Measurements from ENCODE around the gene TICAM2.

TICAM2 gene

DNA sequence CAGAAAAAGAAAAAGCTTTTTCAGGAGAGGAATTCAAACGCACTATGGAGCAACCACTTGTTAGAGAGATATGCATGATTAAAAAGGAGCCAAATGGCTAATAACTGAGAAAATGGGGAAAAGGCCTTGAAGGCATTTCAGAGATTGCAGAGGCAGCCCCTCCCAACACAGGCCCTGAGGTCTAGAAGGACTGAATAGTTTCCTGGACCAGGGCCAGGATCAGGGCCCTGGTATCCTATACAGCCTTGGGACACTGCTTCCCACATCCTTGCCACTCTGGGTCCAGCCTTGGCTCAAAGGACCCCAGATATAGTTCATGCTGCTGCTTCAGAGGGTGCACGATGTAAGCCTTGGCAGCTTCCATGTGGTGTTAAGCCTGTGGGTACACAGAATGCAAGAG lies 37.0 kb downstream of the TICAM2 start:
- TF ChIP-seq FOXA1 (IDR thresholded peaks at IDR 0.05), result no peak
- no peak for TF ChIP-seq TARDBP (IDR thresholded peaks at IDR 0.05)
- no peak for TF ChIP-seq ARNT (IDR thresholded peaks at IDR 0.05)
- no peak for TF ChIP-seq FOXK2 (IDR thresholded peaks at IDR 0.05)
- TF ChIP-seq L3MBTL2 (conservative IDR thresholded peaks at IDR 0.05), result no peak
- TF ChIP-seq, protein P1, sequence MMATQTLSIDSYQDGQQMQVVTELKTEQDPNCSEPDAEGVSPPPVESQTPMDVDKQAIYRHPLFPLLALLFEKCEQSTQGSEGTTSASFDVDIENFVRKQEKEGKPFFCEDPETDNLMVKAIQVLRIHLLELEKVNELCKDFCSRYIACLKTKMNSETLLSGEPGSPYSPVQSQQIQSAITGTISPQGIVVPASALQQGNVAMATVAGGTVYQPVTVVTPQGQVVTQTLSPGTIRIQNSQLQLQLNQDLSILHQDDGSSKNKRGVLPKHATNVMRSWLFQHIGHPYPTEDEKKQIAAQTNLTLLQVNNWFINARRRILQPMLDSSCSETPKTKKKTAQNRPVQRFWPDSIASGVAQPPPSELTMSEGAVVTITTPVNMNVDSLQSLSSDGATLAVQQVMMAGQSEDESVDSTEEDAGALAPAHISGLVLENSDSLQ (IDR thresholded peaks at IDR 0.05), result no peak
- TF ChIP-seq FOXM1 (IDR thresholded peaks at IDR 0.05; ENCODE audit: borderline replicate concordance), result no peak
- TF ChIP-seq LEF1 (IDR thresholded peaks at IDR 0.05; ENCODE audit: borderline replicate concordance), result no peak
- no peak for TF ChIP-seq SUZ12 (IDR thresholded peaks at IDR 0.05)
- no peak for TF ChIP-seq BHLHE40 (IDR thresholded peaks at IDR 0.05; ENCODE audit: borderline replicate concordance)
- no peak for TF ChIP-seq NFRKB (IDR thresholded peaks at IDR 0.05)
- no peak for TF ChIP-seq ELF4 (IDR thresholded peaks at IDR 0.05)
- no peak for TF ChIP-seq HDGF (IDR thresholded peaks at IDR 0.05; ENCODE audit: borderline replicate concordance)
- TF ChIP-seq CTBP1 (IDR thresholded peaks at IDR 0.05; ENCODE audit: borderline replicate concordance), result no peak
- no peak for TF ChIP-seq SP1 (IDR thresholded peaks at IDR 0.05)
- no peak for TF ChIP-seq ZNF384 (IDR thresholded peaks at IDR 0.05)
- ChIA-PET CTCF (interaction anchor here (0.6 kb wide), 1 partner anchor 9 kb away, joined by 4 read pairs; no protein-coding TSS in a partner anchor), POLR2A (no interaction called here)
- DNase-seq (ENCODE audit: extremely low spot score), result no peak

DNA sequence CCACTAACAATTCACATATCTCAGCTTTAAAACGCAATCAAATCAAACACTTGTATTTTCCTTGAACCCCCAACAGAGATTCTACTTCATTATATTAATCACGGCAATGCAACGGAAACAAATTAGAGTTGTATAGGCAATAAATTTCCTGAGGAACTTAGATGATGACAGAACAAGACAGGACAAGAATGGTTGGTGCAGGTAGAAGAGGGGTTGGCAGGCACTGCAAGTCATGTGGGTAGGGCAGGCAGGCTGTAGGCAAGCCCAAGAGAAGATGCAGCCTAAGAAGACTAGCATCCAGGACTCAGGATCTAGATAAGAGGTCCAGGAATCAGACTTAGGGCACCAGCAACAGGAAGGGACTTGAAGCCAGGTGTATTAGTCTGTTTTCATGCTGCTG lies 41.1 kb downstream of the TICAM2 start:
- TF ChIP-seq, protein P1 (IDR thresholded peaks at IDR 0.05), result no peak
- TF ChIP-seq NFRKB (IDR thresholded peaks at IDR 0.05) (no peak), LEF1 (IDR thresholded peaks at IDR 0.05; ENCODE audit: borderline replicate concordance) (no peak), ZNF384 (IDR thresholded peaks at IDR 0.05) (no peak), FOXK2 (IDR thresholded peaks at IDR 0.05) (no peak), HDGF (IDR thresholded peaks at IDR 0.05; ENCODE audit: borderline replicate concordance) (no peak), BHLHE40 (IDR thresholded peaks at IDR 0.05; ENCODE audit: borderline replicate concordance) (no peak), FOXA1 (IDR thresholded peaks at IDR 0.05) (no peak), ARNT (IDR thresholded peaks at IDR 0.05) (no peak), TARDBP (IDR thresholded peaks at IDR 0.05) (no peak)
- DNase-seq (ENCODE audit: extremely low spot score), result no peak
- ChIA-PET CTCF (interaction anchor here (0.9 kb wide), 1 partner anchor 14 kb away, joined by 3 read pairs; no protein-coding TSS in a partner anchor), POLR2A (no interaction called here)

DNA sequence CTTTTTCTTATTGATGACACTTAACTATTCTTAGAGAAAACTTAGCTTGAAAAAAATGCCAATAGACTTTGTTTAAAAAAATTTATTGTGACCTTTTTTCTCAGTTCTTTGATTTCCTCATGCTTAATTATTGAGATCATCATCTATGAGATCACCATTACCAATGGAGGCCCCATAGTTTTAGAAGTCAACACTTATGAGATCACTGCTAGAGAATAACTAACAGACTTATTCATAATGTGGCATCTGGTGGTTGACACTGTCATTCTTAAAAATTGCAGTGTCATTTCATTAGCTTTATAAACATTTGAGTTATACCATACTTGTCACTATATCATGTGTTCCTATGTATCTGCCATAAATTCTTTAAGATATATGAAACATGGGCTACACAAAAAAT lies 42.8 kb downstream of the TICAM2 start:
- DNase-seq (ENCODE audit: extremely low spot score), result no peak
- TF ChIP-seq NFRKB (IDR thresholded peaks at IDR 0.05) (no peak), SUZ12 (IDR thresholded peaks at IDR 0.05) (no peak), FOXK2 (IDR thresholded peaks at IDR 0.05) (no peak), TARDBP (IDR thresholded peaks at IDR 0.05) (no peak)
- ChIA-PET CTCF (interaction anchor here (0.9 kb wide), 1 partner anchor 9 kb away, joined by 3 read pairs; no protein-coding TSS in a partner anchor), POLR2A (no interaction called here)

DNA sequence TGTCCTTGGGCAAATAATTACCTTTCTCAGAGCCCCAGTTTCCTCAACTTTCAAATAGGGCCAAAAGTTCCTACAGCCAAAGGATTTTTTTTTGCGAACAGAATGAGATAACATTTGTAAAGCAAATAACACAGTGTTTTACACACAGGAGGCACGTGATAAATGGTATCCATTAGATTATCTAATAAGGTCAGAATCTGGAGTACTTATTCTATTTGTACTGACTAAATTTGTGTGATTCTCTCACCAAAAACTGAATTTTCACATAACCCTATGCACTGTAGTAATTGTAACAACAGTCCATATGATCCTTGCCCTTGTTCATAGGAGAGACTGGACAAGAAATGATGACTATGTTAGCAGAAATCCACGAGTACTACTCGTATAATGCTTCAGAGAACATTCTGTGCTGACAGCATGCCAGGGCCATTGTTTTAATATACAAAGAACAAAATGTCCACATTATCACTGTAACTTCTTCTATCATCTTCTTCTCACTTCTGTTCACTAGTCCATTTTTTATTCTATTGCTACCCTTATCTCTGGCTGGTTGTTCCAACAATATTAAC lies 43.8 kb downstream of the TICAM2 start:
- CTCF ChIA-PET, result no interaction called here
- POLR2A ChIA-PET, result no interaction called here
- no peak for DNase-seq (ENCODE audit: extremely low spot score)
- TF ChIP-seq FOXM1 (IDR thresholded peaks at IDR 0.05; ENCODE audit: borderline replicate concordance) (no peak), BHLHE40 (IDR thresholded peaks at IDR 0.05; ENCODE audit: borderline replicate concordance) (no peak), ARNT (IDR thresholded peaks at IDR 0.05) (no peak), ELF4 (IDR thresholded peaks at IDR 0.05) (no peak), TARDBP (IDR thresholded peaks at IDR 0.05) (no peak), FOXA1 (IDR thresholded peaks at IDR 0.05) (no peak), FOXK2 (IDR thresholded peaks at IDR 0.05) (no peak), HDGF (IDR thresholded peaks at IDR 0.05; ENCODE audit: borderline replicate concordance) (no peak), SP1 (IDR thresholded peaks at IDR 0.05) (no peak)

DNA sequence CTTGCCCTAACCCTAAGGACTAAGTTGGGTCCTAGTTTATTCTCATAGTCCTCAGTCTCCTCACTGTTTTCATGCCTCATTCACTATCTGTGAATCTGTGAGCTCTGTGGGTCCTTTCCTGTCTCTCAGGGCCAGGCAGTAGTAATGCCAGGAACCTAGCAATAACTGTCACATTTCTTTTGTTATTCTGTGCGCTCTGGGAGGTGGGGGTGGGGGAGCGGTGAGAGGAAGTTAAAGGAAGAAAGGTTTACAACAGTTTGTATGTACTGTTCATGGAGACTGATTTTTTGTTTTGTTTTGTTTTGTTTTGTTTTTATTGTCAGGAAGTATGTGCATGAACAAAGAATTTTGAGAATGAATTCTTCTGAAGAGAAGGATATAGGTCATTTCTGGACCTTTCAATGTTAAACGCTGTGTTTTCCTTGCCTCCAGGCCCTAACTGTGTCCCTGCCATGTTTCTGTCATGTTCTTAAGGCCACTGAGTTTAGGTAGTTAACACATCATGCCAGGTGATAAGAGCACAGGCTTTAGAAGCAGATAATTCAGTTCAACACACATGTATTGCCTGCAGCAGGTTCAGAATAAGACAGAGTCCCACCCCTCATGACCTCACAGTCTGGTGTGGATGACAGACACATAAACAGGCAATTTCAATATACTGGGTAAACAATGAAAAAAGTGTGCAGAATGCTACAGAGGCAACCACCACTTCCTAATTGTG lies 44.5 kb downstream of the TICAM2 start:
- DNase-seq (ENCODE audit: extremely low spot score), result no peak
- ChIA-PET CTCF (no interaction called here), POLR2A (no interaction called here)
- TF ChIP-seq CTBP1 (IDR thresholded peaks at IDR 0.05; ENCODE audit: borderline replicate concordance), result no peak
- TF ChIP-seq, protein P1 (IDR thresholded peaks at IDR 0.05), result no peak
- TF ChIP-seq L3MBTL2 (conservative IDR thresholded peaks at IDR 0.05), result no peak
- no peak for TF ChIP-seq HDGF (IDR thresholded peaks at IDR 0.05; ENCODE audit: borderline replicate concordance)
- TF ChIP-seq FOXM1 (IDR thresholded peaks at IDR 0.05; ENCODE audit: borderline replicate concordance), result no peak
- no peak for TF ChIP-seq FOXK2 (IDR thresholded peaks at IDR 0.05)
- TF ChIP-seq ELF4 (IDR thresholded peaks at IDR 0.05), result no peak
- TF ChIP-seq TARDBP (IDR thresholded peaks at IDR 0.05), result no peak
- TF ChIP-seq SUZ12 (IDR thresholded peaks at IDR 0.05), result no peak
- TF ChIP-seq ZNF384 (IDR thresholded peaks at IDR 0.05), result no peak
- no peak for TF ChIP-seq LEF1 (IDR thresholded peaks at IDR 0.05; ENCODE audit: borderline replicate concordance)
- TF ChIP-seq FOXA1 (IDR thresholded peaks at IDR 0.05), result no peak
- TF ChIP-seq SP1 (IDR thresholded peaks at IDR 0.05), result no peak
- no peak for TF ChIP-seq BHLHE40 (IDR thresholded peaks at IDR 0.05; ENCODE audit: borderline replicate concordance)
- no peak for TF ChIP-seq NFRKB (IDR thresholded peaks at IDR 0.05)
- TF ChIP-seq ARNT (IDR thresholded peaks at IDR 0.05), result no peak

DNA sequence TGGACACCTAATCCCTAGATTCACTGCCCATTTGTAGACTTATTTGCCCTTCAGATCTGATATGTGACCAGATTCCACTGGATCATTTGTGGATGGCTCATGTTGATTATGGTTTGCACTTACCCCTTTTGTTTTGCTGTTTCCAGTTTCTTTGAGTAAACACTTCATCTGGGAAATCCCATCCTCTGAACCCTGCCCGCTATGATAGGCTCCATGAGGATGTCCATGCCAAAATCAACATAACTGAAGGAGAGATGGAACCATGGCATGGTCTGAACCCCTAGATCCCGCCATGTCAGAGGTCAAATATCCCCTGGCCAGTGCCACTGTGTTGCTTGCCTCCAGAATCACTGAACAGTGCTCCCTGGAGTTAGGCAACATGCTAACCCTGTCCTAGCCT lies 46.0 kb downstream of the TICAM2 start:
- no peak for DNase-seq (ENCODE audit: extremely low spot score)
- ChIA-PET POLR2A (no interaction called here), CTCF (no interaction called here)
- TF ChIP-seq CTBP1 (IDR thresholded peaks at IDR 0.05; ENCODE audit: borderline replicate concordance), result no peak
- TF ChIP-seq L3MBTL2 (conservative IDR thresholded peaks at IDR 0.05), result no peak
- TF ChIP-seq LEF1 (IDR thresholded peaks at IDR 0.05; ENCODE audit: borderline replicate concordance), result no peak
- no peak for TF ChIP-seq FOXM1 (IDR thresholded peaks at IDR 0.05; ENCODE audit: borderline replicate concordance)
- no peak for TF ChIP-seq NFRKB (IDR thresholded peaks at IDR 0.05)
- TF ChIP-seq SUZ12 (IDR thresholded peaks at IDR 0.05), result no peak
- TF ChIP-seq ELF4 (IDR thresholded peaks at IDR 0.05), result no peak
- TF ChIP-seq HDGF (IDR thresholded peaks at IDR 0.05; ENCODE audit: borderline replicate concordance), result no peak
